Measurements from ENCODE around the gene HSF4.

HSF4 gene

DNA sequence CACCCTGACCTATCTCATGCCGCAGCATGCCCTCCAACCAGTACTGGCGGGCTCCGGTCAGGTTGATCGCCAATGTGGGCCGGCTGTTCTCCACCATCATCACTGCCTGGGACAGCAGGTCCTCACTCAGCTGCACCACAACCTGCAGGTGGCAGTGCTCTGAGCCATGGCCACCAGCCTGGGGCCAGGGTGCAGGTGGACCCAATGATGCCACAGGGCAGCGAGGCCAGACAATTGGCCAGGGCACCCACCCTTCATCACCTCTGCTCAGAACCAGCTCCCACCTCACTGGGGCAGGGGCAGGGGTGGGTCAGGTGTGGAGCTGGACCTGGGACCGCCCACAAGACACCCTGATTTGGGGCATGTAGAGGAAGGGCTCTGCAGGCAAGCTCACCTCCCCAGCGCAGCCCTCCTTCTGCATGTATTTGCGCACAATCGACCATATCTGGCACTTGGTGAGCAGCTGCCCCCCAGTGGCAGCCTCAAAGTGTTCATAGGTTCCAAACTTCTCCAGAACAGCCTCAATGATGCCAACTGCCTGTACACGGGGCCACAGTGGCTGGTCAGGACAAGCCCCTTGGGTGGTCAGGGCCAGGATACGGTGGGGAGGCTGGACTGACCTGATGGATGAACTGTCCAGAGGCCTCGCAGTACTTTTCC, 15.0 kb downstream of the HSF4 start:
- DNase-seq = no peak
- H3K4me3 ChIP-seq (ENCODE audit: low read depth, low read length) = no peak overlapping the region
- peak; percentile 23 for TF ChIP-seq CTCF (IDR thresholded peaks at IDR 0.05; ENCODE audit: low read depth, low read length)
- H3K9me3 ChIP-seq (ENCODE audit: severe bottlenecking) = no peaks in the 10 kb centered on the region
- no peaks in the 10 kb centered on the region for H3K27me3 ChIP-seq (ENCODE audit: insufficient read depth, low read depth, severe bottlenecking)
- H3K27ac ChIP-seq = no peak overlapping the region
- H3K36me3 ChIP-seq = peaks cover 41% of the 10 kb centered on the region

GRCh38 chr16:67180166-67180565, 15.6 kb downstream of the HSF4 start:
- Histone ChIP-seq H3K9me3 (ENCODE audit: severe bottlenecking) (no peaks in the 10 kb centered on the region), H3K4me3 (ENCODE audit: low read depth, low read length) (no peak overlapping the region), H3K36me3 (peaks cover 35% of the 10 kb centered on the region), H3K27ac (no peak overlapping the region), H3K27me3 (ENCODE audit: insufficient read depth, low read depth, severe bottlenecking) (no peaks in the 10 kb centered on the region)
- TF ChIP-seq CTCF (IDR thresholded peaks at IDR 0.05; ENCODE audit: low read depth, low read length) = no peak
- DNase-seq = no peak

DNA sequence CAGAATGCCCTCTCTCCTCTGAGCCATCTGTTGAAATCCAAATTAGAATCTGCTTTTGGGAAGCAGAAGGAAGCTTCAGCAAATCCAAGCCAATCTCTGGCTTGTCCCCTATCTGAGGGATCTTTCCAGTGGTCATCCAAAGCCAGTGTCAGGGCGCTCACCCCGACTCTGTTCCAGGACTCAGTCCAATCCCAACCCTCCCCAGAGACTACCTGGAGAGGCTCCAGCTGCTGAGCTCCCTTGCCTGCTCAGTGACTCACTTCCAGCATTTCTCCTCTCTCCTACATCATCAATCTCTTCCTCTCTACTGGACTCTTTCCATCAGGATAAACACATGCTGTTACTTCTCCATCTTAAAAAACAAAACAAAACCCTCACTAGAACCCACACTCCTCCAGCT, 16.8 kb downstream of the HSF4 start:
- TF ChIP-seq CTCF (IDR thresholded peaks at IDR 0.05; ENCODE audit: low read depth, low read length) = no peak
- H3K27me3 ChIP-seq (ENCODE audit: insufficient read depth, low read depth, severe bottlenecking) = no peaks in the 10 kb centered on the region

GRCh38 chr16:67182288-67182687, 17.7 kb downstream of the HSF4 start:
- DNase-seq = no peak
- H3K4me3 ChIP-seq (ENCODE audit: low read depth, low read length) = no peak overlapping the region
- peaks cover 27% of the 10 kb centered on the region for H3K36me3 ChIP-seq
- H3K9me3 ChIP-seq (ENCODE audit: severe bottlenecking) = no peaks in the 10 kb centered on the region
- TF ChIP-seq CTCF (IDR thresholded peaks at IDR 0.05; ENCODE audit: low read depth, low read length) = no peak
- H3K27me3 ChIP-seq (ENCODE audit: insufficient read depth, low read depth, severe bottlenecking) = no peaks in the 10 kb centered on the region
- no peak overlapping the region for H3K27ac ChIP-seq

More for the DNA sequence above, 16.8 kb downstream of the HSF4 start:
- Histone ChIP-seq H3K9me3 (ENCODE audit: severe bottlenecking) (no peaks in the 10 kb centered on the region), H3K4me3 (ENCODE audit: low read depth, low read length) (no peak overlapping the region), H3K27ac (no peak overlapping the region), H3K36me3 (peaks cover 29% of the 10 kb centered on the region)
- DNase-seq = no peak

DNA sequence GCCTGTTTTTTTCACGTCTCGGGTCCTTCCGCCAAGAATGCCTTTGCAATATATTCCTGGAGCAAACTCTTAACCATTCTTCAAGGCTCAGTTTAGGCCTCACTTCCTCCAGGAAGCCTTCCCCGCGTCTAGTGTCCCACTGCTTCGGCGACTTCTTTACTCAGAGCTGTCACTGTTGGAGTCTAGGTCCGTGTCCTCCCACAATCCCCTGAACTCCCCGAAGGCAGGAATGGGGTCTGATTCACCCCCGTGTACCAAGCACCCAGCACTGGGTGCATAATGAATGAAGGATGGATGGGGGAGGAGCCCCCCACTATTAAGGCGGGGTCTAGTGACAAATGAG, 18.7 kb downstream of the HSF4 start:
- Histone ChIP-seq H3K4me3 (ENCODE audit: low read depth, low read length) (peak overlapping the region; percentile 54), H3K27me3 (ENCODE audit: insufficient read depth, low read depth, severe bottlenecking) (no peaks in the 10 kb centered on the region), H3K36me3 (peaks cover 21% of the 10 kb centered on the region), H3K9me3 (ENCODE audit: severe bottlenecking) (no peaks in the 10 kb centered on the region), H3K27ac (peak overlapping the region; percentile 98)
- DNase-seq = no peak
- TF ChIP-seq CTCF (IDR thresholded peaks at IDR 0.05; ENCODE audit: low read depth, low read length) = no peak

All from WERI-Rb-1 (cell line).